ENCODE measurements around the gene BBS4.

- TF ChIP-seq CTCF (IDR thresholded peaks at IDR 0.05) (no peak), EZH2 (IDR thresholded peaks at IDR 0.05; ENCODE audit: borderline replicate concordance, insufficient read depth, low read depth, low read length, poor library complexity, severe bottlenecking) (no peak)
These were observed 49.1 kb downstream of the BBS4 start for GRCh38 chr15:72735111-72735510.
